AG04450 (cell line): Measurements from ENCODE around the gene DAO. TPM values are rescaled to one million over a fixed set of nuclear protein-coding genes. Genes with fewer than 3 reads are reported as not detected.

Source experiments
- CTCF ChIA-PET: fragments of 300-600, 350-600 bp; formaldehyde crosslinking; extraction: SDS; loops from one replicate; lab custom pipeline; 2022; ENCODE audit warnings: antibody characterized with exemption, inconsistent platforms; lab: Charles Lee
- POLR2A ChIA-PET: fragments of 350-600 bp; formaldehyde crosslinking; extraction: SDS; loops from one replicate; lab custom pipeline; 2021; ENCODE audit warnings: antibody characterized with exemption, inconsistent platforms; lab: Yijun Ruan, JAX
- DNase-seq: peaks from one replicate; pipeline ENCODE4 v3.0.0-alpha.2; 2011; ENCODE audit warnings: low read depth, low spot score
- H3K27ac ChIP-seq: one replicate; pipeline ENCODE4 v1.5.1; 2012; ENCODE audit warnings: low read depth, low read length, control low read depth
- H3K27me3 ChIP-seq: one replicate; pipeline ENCODE4 v1.6.0; 2012; ENCODE audit warnings: low read length; ENCODE audit not compliant: control insufficient read depth, insufficient read depth
- H3K4me3 ChIP-seq: 2 replicates; pipeline ENCODE4 v1.5.1; 2011; ENCODE audit warnings: mild to moderate bottlenecking, low read depth, low read length, control low read depth
- H3K9me3 ChIP-seq: 2 replicates; pipeline ENCODE4 v1.5.1; 2012; ENCODE audit warnings: low read length; ENCODE audit not compliant: control insufficient read depth, insufficient read depth
- polyA plus RNA-seq: library from polyadenylated mRNA; depleted of rRNA; stranded (reverse); fragments of >200 nt; gene quantifications from 2 replicates; pipeline ENCODE4 v1.2.3, GENCODE V29; 2011
- TF ChIP-seq, protein P1 (sequence below): IDR thresholded peaks from 2 replicates; pipeline ENCODE4 v1.5.1; 2011; ENCODE audit warnings: low read depth, low read length, control low read depth, inconsistent platforms

Gene DAO
- polyA plus RNA-seq, 1 experiment = not detected

DNA sequence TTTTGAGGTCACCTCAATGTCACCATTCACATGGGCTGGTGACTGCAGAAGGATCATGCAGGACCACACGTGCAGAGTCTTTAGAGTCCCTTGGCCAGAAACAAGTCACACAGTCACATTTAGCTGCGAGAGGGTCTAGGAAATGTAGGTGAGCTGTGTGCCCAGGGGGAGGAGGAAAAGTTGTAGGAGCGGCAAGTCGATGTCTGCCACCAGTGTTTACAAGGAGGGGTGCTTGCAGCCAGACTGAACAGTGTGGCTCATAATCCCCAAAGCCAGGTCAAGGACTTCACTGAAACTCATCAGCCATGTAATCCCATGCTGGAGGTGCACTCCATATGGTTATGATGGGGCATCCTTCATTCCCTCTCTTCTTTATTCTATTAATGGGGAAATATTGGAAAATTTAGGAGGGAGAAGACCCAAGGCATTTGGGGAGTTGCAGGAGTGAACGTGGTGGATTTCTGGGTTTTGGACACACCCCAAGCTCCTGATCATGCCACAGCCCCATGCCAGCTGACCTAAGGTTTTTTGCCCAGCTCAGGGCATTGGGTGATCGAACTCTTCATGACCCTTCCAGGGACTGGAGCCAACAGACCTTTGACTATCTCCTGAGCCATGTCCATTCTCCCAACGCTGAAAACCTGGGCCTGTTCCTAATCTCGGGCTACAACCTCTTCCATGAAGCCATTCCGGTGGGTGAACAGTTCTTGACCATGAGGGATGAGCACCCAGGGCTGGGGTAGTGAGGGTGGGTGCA, 7.2 kb downstream of the DAO start:
- no peaks in the 10 kb centered on the region for H3K27me3 ChIP-seq
- no peak for DNase-seq
- ChIA-PET POLR2A (no interaction called here), CTCF (no interaction called here)
- H3K27ac ChIP-seq = no peak overlapping the region
- TF ChIP-seq, protein P1, sequence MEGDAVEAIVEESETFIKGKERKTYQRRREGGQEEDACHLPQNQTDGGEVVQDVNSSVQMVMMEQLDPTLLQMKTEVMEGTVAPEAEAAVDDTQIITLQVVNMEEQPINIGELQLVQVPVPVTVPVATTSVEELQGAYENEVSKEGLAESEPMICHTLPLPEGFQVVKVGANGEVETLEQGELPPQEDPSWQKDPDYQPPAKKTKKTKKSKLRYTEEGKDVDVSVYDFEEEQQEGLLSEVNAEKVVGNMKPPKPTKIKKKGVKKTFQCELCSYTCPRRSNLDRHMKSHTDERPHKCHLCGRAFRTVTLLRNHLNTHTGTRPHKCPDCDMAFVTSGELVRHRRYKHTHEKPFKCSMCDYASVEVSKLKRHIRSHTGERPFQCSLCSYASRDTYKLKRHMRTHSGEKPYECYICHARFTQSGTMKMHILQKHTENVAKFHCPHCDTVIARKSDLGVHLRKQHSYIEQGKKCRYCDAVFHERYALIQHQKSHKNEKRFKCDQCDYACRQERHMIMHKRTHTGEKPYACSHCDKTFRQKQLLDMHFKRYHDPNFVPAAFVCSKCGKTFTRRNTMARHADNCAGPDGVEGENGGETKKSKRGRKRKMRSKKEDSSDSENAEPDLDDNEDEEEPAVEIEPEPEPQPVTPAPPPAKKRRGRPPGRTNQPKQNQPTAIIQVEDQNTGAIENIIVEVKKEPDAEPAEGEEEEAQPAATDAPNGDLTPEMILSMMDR = no peak
- H3K4me3 ChIP-seq = no peak overlapping the region
- peaks cover 2% of the 10 kb centered on the region for H3K9me3 ChIP-seq

DNA sequence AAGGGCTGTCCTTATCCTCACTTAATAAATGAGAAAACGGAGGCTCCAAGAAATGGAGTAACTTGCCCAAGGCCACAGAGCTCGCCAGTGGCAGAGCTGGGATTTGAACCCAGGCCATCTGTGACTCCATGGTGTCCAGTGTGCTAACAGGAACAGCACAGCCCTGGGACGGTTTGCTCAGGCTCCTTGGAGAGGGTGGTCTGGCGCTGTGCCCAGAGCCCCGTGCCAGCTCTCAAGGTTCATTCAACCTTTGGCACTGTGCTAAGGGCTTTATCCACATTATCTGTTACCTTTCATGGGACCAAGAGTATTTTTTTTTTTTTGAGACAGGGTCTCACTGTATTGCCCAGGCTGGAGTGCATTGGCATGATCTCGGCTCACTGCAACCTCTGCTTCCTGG, 8.1 kb downstream of the DAO start:
- no peak overlapping the region for H3K27ac ChIP-seq
- no peak for DNase-seq
- TF ChIP-seq, protein P1 = no peak
- peaks cover 2% of the 10 kb centered on the region for H3K9me3 ChIP-seq
- H3K27me3 ChIP-seq = no peaks in the 10 kb centered on the region
- ChIA-PET CTCF (no interaction called here), POLR2A (no interaction called here)
- H3K4me3 ChIP-seq = no peak overlapping the region

DNA sequence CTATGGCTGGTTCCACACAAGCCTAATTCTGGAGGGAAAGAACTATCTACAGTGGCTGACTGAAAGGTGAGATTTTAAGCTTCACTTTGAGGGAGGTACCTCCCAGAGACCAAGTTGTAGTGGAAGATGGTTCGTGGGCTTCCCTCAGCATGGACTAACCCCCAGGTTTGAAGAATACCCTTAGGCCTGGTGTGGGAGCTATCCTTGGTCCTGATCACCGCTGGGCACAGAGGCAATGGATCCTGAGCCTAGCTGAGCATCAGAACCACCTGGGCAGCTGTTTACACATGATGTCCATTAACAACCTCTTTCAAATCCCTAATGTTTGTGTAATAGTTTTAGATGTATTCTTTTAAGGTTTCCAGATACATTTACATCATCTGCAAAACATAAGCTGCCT, 10.3 kb downstream of the DAO start:
- Histone ChIP-seq H3K27ac (no peak overlapping the region), H3K27me3 (no peaks in the 10 kb centered on the region), H3K4me3 (no peak overlapping the region), H3K9me3 (peaks cover 2% of the 10 kb centered on the region; the same call in 1 of the 2 replicates)
- TF ChIP-seq, protein P1 = no peak
- ChIA-PET CTCF (no interaction called here), POLR2A (no interaction called here)
- no peak for DNase-seq

DNA sequence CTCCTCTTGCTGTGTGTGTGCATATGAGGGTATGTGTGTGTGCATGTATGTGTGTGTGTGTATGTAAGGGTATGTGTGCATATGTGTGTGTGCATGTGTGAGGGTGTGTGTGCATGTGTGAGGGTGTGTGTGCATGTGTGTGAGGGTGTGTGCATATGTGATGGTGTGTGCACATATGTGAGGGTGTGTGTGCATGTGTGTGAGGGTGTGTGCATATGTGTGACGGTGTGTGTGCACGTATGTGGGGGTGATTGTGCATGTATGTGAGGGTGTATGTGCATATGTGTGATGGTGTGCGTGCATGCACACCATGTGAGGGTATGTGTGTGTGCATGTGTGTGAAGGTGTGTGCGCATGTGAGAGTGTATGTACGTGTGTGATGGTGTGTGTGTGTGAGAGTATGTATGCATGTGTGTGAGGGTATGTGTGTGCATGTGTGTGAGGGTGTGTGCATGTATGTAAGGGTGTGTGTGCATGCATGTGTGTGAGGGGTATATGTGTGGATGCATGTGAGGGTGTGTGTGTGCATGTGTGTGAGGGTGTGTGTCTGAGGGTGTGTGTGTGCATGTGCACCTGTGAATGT, 15.4 kb downstream of the DAO start:
- Histone ChIP-seq H3K4me3 (no peak overlapping the region), H3K27me3 (peaks cover 2% of the 10 kb centered on the region), H3K9me3 (peaks cover under 1% of the 10 kb centered on the region; the same call in 1 of the 2 replicates), H3K27ac (no peak overlapping the region)
- ChIA-PET POLR2A (no interaction called here), CTCF (no interaction called here)
- DNase-seq = no peak
- TF ChIP-seq, protein P1 = no peak

DNA sequence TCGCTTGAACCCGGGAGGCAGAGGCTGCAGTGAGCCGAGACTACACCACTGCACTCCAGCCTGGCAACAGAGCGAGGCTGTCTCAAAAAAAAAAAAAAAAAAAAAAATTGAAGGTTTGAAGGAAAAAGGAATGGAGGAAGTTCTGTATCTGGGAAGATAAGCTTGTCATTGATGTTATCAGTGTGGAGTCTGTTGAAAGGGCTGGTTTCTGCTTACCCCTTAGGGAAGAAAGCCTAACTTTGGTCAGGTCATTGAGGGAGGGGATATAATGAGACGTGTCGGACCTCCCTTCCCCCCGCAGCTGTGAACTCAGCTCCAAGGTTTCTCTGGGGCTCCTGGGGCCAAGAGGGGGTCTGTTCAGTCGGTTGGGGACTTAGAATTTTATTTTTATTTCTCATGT, 16.4 kb downstream of the DAO start:
- TF ChIP-seq, protein P1 = no peak

More for the DNA sequence above, 16.4 kb downstream of the DAO start:
- no peak overlapping the region for H3K4me3 ChIP-seq
- no peaks in the 10 kb centered on the region for H3K9me3 ChIP-seq
- ChIA-PET POLR2A (no interaction called here), CTCF (interaction anchor here (0.6 kb wide), 1 partner anchor 13 kb away, joined by 3 read pairs; no protein-coding TSS in a partner anchor)
- H3K27me3 ChIP-seq = peaks cover 2% of the 10 kb centered on the region
- no peak for DNase-seq
- H3K27ac ChIP-seq = no peak overlapping the region
